Activated CD4-positive, alpha-beta T cell treated with anti-CD3 and anti-CD28 coated beads, Interleukin-2, amount 10 ng/mL, durations not matched to agents 7 days and 5 days (primary cell): ENCODE results near the gene ADAM12. TPM values are rescaled to one million over a fixed set of nuclear protein-coding genes. Genes with fewer than 3 reads are reported as not detected.

Experiments used
- CTCF ChIA-PET: fragments of 350-600 bp; sonication (Branson Sonifier 250); formaldehyde crosslinking; loops from one replicate; lab custom pipeline; 2021; ENCODE audit warnings: antibody characterized with exemption; lab: Charles Lee
- POLR2A ChIA-PET: fragments of 350-600 bp; sonication (Branson Sonifier 250); formaldehyde crosslinking; loops from one replicate; lab custom pipeline; 2021; ENCODE audit warnings: antibody characterized with exemption; lab: Charles Lee
- DNase-seq: peaks from one replicate; pipeline ENCODE4 v3.0.0-alpha.2; 2020
- H3K27ac Mint-ChIP-seq: one replicate; pipeline ENCODE4 v1.8.0; 2021; ENCODE audit warnings: mild to moderate bottlenecking, moderate library complexity, mixed read lengths
- H3K27me3 Mint-ChIP-seq: one replicate; pipeline ENCODE4 v1.8.0; 2021; ENCODE audit warnings: mixed read lengths
- H3K36me3 Mint-ChIP-seq: one replicate; pipeline ENCODE4 v1.8.0; 2021; ENCODE audit warnings: low read depth, mixed read lengths
- H3K4me1 Mint-ChIP-seq: one replicate; pipeline ENCODE4 v1.8.0; 2021; ENCODE audit warnings: mixed read lengths
- H3K4me3 Mint-ChIP-seq: one replicate; pipeline ENCODE4 v1.8.0; 2021; ENCODE audit warnings: mild to moderate bottlenecking, moderate library complexity, mixed read lengths
- H3K9me3 Mint-ChIP-seq: one replicate; pipeline ENCODE4 v1.8.0; 2021; ENCODE audit warnings: mixed read lengths
- total RNA-seq, 2 experiments: library from RNA; stranded (reverse); gene quantifications; one replicate each; pipeline ENCODE4 v1.2.3, GENCODE V29; 2021

The ADAM12 gene
- total RNA-seq, 2 experiments from 2014 or later = 0.45 to 0.65 TPM

DNA sequence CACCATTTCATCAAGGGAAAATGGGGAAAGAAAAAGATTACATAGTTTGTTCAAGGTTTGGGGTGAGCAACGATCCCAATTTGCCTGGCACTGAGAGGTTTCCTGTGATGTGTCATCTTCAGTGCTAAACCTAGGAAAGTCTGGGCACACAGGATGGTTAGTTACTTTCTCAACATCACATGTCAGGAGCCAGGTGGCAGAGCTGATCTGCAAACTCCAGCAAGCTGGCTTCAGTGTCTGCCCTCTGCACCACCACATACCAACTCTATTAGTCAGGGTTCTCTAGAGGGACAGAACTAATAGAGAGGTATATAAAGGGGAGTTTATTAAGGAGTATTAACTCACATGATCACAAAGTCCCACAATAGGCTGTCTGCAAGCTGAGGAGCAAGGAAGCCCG is 11.3 kb downstream of the ADAM12 start:
- peaks cover 4% of the 10 kb centered on the region for H3K9me3 Mint-ChIP-seq
- no peaks in the 10 kb centered on the region for H3K4me1 Mint-ChIP-seq
- no peaks in the 10 kb centered on the region for H3K36me3 Mint-ChIP-seq
- H3K27me3 Mint-ChIP-seq = no peaks in the 10 kb centered on the region
- ChIA-PET CTCF (no interaction called here), POLR2A (no interaction called here)
- H3K4me3 Mint-ChIP-seq = no peak overlapping the region
- no peak for DNase-seq
- H3K27ac Mint-ChIP-seq = no peak overlapping the region

DNA sequence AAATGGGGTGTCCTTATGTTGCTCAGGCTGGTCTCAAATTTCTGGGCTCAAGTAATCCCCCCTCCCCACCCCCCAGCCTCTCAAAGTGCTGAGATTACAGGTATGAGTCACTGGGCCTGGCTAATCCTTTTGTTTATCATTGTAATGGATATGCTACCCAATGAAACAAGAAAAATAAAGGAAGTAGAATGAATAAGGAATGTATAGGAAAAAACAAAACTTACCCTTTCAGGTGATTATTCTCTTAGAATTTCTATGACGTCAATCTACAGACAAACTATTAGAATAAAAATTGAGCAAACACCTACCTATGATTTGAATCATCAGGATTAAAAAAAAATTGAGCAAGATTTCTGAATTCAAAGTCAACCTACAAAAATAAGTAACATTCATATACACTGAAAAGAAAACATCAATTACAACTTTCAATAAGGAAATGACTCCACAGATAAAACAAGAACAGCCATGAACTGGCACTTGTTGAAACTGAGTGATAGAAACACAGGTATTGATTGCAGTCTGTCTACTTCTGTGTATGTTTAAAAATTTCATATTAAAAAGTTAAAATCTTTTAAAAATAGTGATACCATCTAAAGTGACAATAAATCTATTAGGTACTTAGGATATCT is 12.2 kb downstream of the ADAM12 start:
- no peaks in the 10 kb centered on the region for H3K36me3 Mint-ChIP-seq
- no peak overlapping the region for H3K27ac Mint-ChIP-seq
- ChIA-PET POLR2A (no interaction called here), CTCF (interaction anchor here (0.6 kb wide), 1 partner anchor 20 kb away, joined by 3 read pairs; no protein-coding TSS in a partner anchor)
- H3K27me3 Mint-ChIP-seq = no peaks in the 10 kb centered on the region
- DNase-seq = no peak
- peaks cover 4% of the 10 kb centered on the region for H3K9me3 Mint-ChIP-seq
- H3K4me3 Mint-ChIP-seq = no peak overlapping the region
- H3K4me1 Mint-ChIP-seq = no peaks in the 10 kb centered on the region

DNA sequence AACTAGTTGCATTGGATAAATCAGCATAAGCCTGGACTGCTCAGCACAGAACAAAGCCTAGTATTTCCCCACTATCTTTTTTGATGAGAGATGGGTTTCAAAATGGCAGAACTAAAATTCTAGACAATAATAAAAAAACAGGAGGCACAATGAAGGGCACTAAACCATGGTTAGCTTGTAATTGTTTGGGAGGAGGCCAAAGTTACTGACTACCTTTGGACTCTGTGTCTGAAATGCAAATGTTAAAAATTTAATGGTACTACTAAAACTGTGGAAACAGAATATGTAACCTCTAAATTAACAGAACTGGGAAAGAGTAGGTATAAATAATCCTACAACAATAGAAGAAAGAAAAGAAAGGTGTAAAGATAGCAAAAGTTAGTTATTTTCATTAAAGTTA is 13.0 kb downstream of the ADAM12 start:
- Mint-ChIP-seq H3K4me1 (no peaks in the 10 kb centered on the region), H3K36me3 (no peaks in the 10 kb centered on the region), H3K27me3 (no peaks in the 10 kb centered on the region), H3K9me3 (peaks cover 4% of the 10 kb centered on the region), H3K4me3 (no peak overlapping the region), H3K27ac (no peak overlapping the region)
- ChIA-PET POLR2A (no interaction called here), CTCF (interaction anchor here (0.6 kb wide), 1 partner anchor 21 kb away, joined by 3 read pairs; no protein-coding TSS in a partner anchor)
- DNase-seq = no peak

DNA sequence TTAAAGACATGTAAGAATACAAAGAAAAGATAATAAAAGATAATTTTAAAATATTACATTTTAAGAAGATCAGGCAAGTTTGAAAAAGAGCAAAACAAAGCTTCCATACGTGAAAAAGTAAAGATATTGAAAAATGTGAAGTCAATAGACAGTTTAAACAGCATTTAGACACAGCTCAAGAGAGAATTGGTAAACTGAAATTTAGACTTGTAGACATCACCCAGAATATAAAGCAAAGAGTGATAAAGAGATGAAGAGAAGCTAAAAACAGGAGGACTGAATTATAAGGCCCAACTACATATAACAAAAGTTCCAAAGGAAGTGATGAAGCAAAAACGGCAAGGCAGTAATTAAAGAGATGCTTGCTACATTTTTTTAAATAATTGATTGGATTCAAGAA is 13.8 kb downstream of the ADAM12 start:
- DNase-seq = no peak
- Mint-ChIP-seq H3K27ac (no peak overlapping the region), H3K9me3 (peaks cover under 1% of the 10 kb centered on the region), H3K4me3 (no peak overlapping the region), H3K36me3 (no peaks in the 10 kb centered on the region), H3K27me3 (no peaks in the 10 kb centered on the region), H3K4me1 (no peaks in the 10 kb centered on the region)
- POLR2A ChIA-PET = no interaction called here
- CTCF ChIA-PET = no interaction called here

DNA sequence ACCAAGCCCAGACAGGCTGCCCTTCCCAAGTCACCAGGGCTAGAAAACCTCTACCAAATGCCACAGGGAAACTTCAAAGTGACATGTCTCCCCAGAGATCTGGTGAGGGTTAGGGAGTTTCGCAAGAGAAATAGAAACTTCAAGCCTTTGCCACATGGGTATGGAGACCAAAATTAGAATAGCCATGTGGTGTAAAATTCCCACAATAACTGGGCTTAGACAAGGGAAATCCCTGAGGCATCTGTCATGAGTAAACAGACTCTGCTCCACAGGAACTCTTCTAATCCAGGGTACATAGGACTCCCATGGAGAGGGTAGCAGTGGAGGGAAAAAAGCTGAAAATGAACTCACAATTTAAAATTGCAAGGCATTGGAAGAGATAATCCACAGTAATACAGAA is 14.3 kb downstream of the ADAM12 start:
- H3K4me1 Mint-ChIP-seq = no peaks in the 10 kb centered on the region
- no peaks in the 10 kb centered on the region for H3K27me3 Mint-ChIP-seq
- H3K27ac Mint-ChIP-seq = no peak overlapping the region
- POLR2A ChIA-PET = no interaction called here
- no peaks in the 10 kb centered on the region for H3K9me3 Mint-ChIP-seq
- no peak for DNase-seq
- CTCF ChIA-PET = no interaction called here
- H3K4me3 Mint-ChIP-seq = no peak overlapping the region
- no peaks in the 10 kb centered on the region for H3K36me3 Mint-ChIP-seq

DNA sequence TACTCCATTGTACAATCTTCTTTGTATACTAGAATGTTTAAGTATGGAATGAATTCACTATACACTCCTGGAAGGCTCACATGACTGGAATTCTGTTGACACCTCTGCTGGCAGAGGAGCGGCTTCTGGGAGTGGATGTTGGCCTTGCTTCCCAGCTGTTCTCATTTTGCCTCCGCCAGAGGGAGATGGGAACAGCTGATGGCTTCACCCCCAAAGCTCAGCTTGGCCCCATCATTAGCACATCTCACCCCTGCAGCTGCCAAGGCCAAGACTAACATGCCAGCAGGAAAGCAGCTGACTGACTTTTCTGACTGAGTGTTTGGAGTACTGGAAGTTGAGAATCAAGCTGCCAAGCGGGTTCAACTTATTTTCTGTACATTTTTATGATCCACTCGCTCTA is 15.1 kb downstream of the ADAM12 start:
- Mint-ChIP-seq H3K4me1 (no peaks in the 10 kb centered on the region), H3K36me3 (no peaks in the 10 kb centered on the region), H3K4me3 (no peak overlapping the region), H3K27ac (no peak overlapping the region), H3K9me3 (no peaks in the 10 kb centered on the region), H3K27me3 (no peaks in the 10 kb centered on the region)
- no peak for DNase-seq
- ChIA-PET POLR2A (no interaction called here), CTCF (no interaction called here)

DNA sequence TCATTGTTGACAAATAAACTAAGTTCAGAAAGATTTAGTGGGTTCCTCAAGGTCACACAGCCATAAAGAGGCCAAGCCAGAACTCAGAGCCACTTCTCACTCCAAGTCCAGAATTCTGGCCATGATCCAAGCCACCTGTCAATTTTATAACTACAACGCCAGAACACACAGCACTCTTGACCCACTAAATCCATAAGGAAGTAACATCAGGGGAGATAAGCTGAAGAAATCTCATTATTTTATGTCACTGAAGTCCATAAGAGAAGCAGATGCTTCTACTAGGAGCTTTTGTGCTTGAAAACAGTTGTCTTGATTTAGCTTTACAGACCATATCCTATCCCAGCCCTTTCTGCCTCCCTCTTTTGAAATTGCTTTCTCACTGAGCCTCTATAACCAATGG is 15.9 kb downstream of the ADAM12 start:
- DNase-seq = no peak
- H3K4me3 Mint-ChIP-seq = no peak overlapping the region
- H3K27me3 Mint-ChIP-seq = no peaks in the 10 kb centered on the region
- H3K27ac Mint-ChIP-seq = no peak overlapping the region
- H3K4me1 Mint-ChIP-seq = no peaks in the 10 kb centered on the region
- CTCF ChIA-PET = no interaction called here
- POLR2A ChIA-PET = no interaction called here
- H3K9me3 Mint-ChIP-seq = no peaks in the 10 kb centered on the region
- H3K36me3 Mint-ChIP-seq = no peaks in the 10 kb centered on the region

DNA sequence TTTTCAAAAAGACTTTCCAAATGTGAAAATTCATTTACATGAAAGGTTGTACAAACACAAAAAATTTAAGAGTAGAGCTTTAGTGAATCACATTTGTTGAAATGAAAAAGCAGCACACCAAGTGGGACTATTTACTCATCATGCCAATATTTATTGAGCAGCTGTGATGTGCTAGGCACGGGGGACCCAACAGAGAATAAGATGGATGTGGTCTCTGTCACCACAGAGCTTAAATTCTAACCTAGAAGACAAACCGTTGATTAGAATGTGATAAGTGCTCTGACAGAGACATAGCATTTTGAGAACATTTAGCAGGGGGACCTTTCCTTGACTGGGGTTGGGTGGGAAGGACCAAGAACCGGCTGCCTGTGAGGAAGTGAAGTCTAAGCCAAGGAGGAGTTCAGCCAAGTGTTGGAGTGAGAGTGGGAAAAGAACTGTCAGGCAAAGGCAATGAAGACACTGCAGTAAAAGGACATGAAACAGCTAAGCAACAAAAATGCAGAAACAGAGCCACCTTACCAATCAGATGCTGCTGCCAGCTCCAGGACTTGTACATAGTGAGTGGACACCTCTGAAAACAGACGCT is 19.1 kb downstream of the ADAM12 start:
- ChIA-PET CTCF (no interaction called here), POLR2A (no interaction called here)
- no peak for DNase-seq
- Mint-ChIP-seq H3K9me3 (no peaks in the 10 kb centered on the region), H3K27ac (no peak overlapping the region), H3K36me3 (no peaks in the 10 kb centered on the region), H3K4me3 (no peak overlapping the region), H3K4me1 (no peaks in the 10 kb centered on the region), H3K27me3 (no peaks in the 10 kb centered on the region)

DNA sequence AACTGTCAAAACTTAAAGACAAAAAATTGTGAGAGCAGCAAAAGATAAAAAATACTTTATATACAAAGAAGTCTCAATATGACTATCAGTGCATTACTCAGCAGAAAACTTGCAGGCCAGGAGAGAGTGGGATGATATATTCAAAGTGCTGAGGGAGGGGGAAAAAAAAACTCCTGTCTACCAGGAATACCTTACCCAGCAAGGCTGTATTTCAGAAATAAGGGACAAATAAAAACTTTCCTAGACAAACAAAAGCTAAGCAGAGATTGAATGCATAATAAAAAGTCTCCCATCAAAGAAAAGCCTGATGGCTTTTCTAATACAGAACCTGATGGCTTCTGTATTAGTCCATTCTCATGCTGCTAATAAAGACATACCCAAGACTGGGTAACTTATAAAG is 31.1 kb downstream of the ADAM12 start:
- ChIA-PET POLR2A (no interaction called here), CTCF (no interaction called here)
- DNase-seq = no peak
- H3K27ac Mint-ChIP-seq = no peak overlapping the region
- no peaks in the 10 kb centered on the region for H3K36me3 Mint-ChIP-seq
- no peaks in the 10 kb centered on the region for H3K4me1 Mint-ChIP-seq
- no peak overlapping the region for H3K4me3 Mint-ChIP-seq
- H3K9me3 Mint-ChIP-seq = peaks cover 24% of the 10 kb centered on the region
- H3K27me3 Mint-ChIP-seq = no peaks in the 10 kb centered on the region

DNA sequence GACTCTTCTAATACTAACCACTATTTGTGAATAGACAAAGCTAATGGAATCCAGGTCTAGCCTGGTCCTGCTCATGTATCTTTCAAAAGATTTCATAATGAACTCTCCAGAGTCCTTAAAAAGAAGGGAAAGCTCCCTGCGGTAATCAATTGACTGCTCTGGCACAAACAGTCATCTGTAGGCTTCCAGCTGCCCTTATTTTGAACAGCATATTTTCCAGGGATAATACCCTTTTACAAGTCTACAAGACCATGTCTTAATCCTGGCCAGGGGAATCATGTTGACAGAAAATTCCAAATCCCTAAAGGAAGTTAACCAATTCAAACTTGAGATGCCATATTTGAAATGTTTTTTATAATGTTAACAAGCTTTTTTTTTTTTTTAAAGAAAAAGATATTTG is 34.6 kb downstream of the ADAM12 start:
- POLR2A ChIA-PET = no interaction called here
- H3K9me3 Mint-ChIP-seq = peaks cover 16% of the 10 kb centered on the region
- CTCF ChIA-PET = no interaction called here
- H3K4me1 Mint-ChIP-seq = no peaks in the 10 kb centered on the region
- H3K36me3 Mint-ChIP-seq = no peaks in the 10 kb centered on the region
- no peak for DNase-seq
- H3K27me3 Mint-ChIP-seq = no peaks in the 10 kb centered on the region
- no peak overlapping the region for H3K4me3 Mint-ChIP-seq
- no peak overlapping the region for H3K27ac Mint-ChIP-seq

DNA sequence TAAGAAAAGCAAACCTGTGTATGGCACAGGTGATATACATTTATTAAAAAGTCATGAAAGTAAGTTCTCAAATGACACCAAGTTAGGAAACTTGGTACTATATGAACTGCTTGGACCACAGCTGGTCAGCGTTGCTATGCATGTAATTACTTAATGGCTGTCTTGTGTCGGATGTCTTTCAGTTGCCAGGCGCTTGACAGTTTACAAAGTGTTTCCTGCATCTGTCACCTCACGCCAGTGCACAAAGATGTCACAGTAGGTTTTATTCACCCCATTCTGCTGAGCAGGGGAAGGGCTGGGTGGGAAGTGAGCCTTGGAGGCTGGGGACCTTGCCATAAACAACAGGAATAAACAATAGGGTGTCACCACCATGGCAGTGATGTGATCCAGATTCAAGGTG is 35.8 kb downstream of the ADAM12 start:
- Mint-ChIP-seq H3K9me3 (peaks cover 9% of the 10 kb centered on the region), H3K27ac (no peak overlapping the region), H3K4me1 (no peaks in the 10 kb centered on the region), H3K36me3 (no peaks in the 10 kb centered on the region), H3K4me3 (no peak overlapping the region), H3K27me3 (no peaks in the 10 kb centered on the region)
- DNase-seq = no peak
- ChIA-PET POLR2A (no interaction called here), CTCF (no interaction called here)

DNA sequence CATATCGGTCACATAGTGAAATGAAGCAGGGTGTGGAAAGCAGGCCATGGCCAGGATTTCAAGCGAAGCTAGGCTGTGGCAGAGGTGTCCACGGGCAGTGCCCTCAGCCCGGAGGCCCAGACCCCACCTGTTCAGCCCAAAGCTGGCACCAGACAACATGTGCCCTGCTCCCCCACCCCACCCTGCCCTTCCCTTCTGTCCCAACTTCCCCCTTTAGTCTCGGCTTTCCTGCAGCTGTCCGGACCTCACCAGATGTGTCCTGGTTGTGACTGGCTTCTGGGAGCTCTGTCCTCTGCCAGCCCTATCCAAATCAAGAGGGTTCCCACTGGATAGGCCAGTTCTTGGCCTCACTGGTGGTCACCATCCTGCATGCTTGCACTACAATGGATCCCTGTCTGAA is 37.3 kb downstream of the ADAM12 start:
- DNase-seq = no peak
- no peaks in the 10 kb centered on the region for H3K27me3 Mint-ChIP-seq
- CTCF ChIA-PET = no interaction called here
- no peaks in the 10 kb centered on the region for H3K4me1 Mint-ChIP-seq
- no peak overlapping the region for H3K27ac Mint-ChIP-seq
- H3K36me3 Mint-ChIP-seq = no peaks in the 10 kb centered on the region
- H3K4me3 Mint-ChIP-seq = no peak overlapping the region
- POLR2A ChIA-PET = no interaction called here
- H3K9me3 Mint-ChIP-seq = peaks cover 6% of the 10 kb centered on the region

DNA sequence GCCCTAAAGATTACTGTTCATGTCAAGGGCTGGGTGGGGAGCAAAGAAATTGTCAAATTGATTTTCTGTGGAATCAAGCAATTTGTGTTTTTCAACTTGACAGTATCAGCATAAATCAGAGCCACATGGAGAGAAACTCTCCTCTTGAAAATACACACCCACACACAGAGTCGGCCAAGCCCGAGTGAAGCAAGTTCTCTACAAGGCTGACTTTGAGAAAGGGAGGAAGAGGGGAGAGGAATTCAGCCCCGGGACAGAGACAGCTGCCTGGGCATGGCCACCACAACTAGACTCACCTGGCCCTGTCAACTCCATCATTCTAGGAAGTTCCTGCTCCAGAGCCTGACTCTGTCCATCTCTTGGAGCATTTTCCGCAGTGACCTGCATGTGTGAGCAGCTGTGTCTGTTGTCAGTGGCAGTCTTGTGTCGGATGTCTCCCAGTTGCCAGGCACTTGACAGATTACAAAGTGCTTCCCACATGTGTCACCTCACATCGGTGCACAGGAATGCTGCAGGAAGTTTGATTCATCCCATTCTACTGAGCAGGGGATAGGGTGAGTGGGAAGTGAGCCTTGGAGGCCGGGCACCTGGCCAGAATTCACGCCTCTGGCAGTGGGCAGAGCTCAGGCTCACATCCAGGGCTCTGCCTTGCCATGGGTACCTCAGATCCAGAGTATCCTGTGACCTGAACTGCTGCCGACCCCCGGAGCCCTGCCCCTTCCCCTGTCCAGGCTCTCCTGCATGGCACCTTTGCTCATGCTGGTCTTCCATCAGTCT is 37.9 kb downstream of the ADAM12 start:
- CTCF ChIA-PET = no interaction called here
- Mint-ChIP-seq H3K4me1 (no peaks in the 10 kb centered on the region), H3K27me3 (no peaks in the 10 kb centered on the region), H3K36me3 (no peaks in the 10 kb centered on the region), H3K27ac (no peak overlapping the region), H3K9me3 (peaks cover 3% of the 10 kb centered on the region), H3K4me3 (no peak overlapping the region)
- POLR2A ChIA-PET = no interaction called here
- DNase-seq = no peak
